SK-N-SH (cell line): ENCODE measurements around the gene UNCX. TPM values are rescaled to one million over a fixed set of nuclear protein-coding genes. Genes with fewer than 3 reads are reported as not detected.

Experiments used
- CTCF ChIA-PET: fragments of 300-600, 350-600 bp; formaldehyde crosslinking; extraction: SDS; loops from one replicate; lab custom pipeline; 2021; lab: Yijun Ruan, JAX
- POLR2A ChIA-PET: fragments of 350-600 bp; sonication (Branson Sonifier 250); formaldehyde crosslinking; extraction: SDS; loops from one replicate; lab custom pipeline; 2020; ENCODE audit warnings: antibody characterized with exemption, inconsistent platforms; lab: Yijun Ruan, JAX
- DNase-seq: peaks from one replicate; pipeline ENCODE4 v3.0.0; 2012
- H2AFZ ChIP-seq: fragments of 200-600 bp; sonication (generic); 2 replicates; pipeline ENCODE4 v1.8.1; 2016; ENCODE audit warnings: antibody characterized with exemption, mild to moderate bottlenecking, low read depth
- H3F3A ChIP-seq: fragments of 200-600 bp; sonication (generic); replicated peaks from 2 replicates; pipeline ENCODE3; 2016; ENCODE audit warnings: antibody characterized with exemption, mild to moderate bottlenecking; ENCODE audit not compliant: insufficient read depth
- H3K27ac ChIP-seq, 2 experiments: fragments of 200-500 bp in 1 of 2; fragments of 200-600 bp in 1 of 2; sonication (Bioruptor generic) in 1 of 2; sonication (generic), shearing (Covaris generic) in 1 of 2; 2 replicates each; pipeline versions ENCODE4 v1.5.1 to v1.6.1; 2014 to 2016; ENCODE audit warnings: low read depth in 2 of 2, inconsistent platforms in 1 of 2, low read length in 1 of 2, mild to moderate bottlenecking in 1 of 2, mixed read lengths in 1 of 2
- H3K27me3 ChIP-seq: fragments of 200-600 bp; sonication (generic), shearing (Covaris generic); 2 replicates; pipeline ENCODE4 v1.6.1; 2016; ENCODE audit warnings: mixed run types; ENCODE audit not compliant: insufficient read depth
- H3K36me3 ChIP-seq, 2 experiments: fragments of 200-500 bp in 1 of 2; fragments of 200-600 bp in 1 of 2; sonication (Bioruptor generic) in 1 of 2; sonication (generic) in 1 of 2; replicated peaks in 1 of 2; 2 replicates each; pipeline versions ENCODE3 to v1.5.1; 2014 to 2016; ENCODE audit warnings: low read length in 1 of 2, mild to moderate bottlenecking in 1 of 2; ENCODE audit not compliant: insufficient read depth in 2 of 2, control insufficient read depth in 1 of 2
- H3K4me1 ChIP-seq, 2 experiments: fragments of 200-500 bp in 1 of 2; fragments of 200-600 bp in 1 of 2; sonication (Bioruptor generic) in 1 of 2; sonication (generic), shearing (Covaris generic) in 1 of 2; 2 replicates each; pipeline versions ENCODE4 v1.5.1 to v1.6.1; 2014 to 2016; ENCODE audit warnings: low read depth in 1 of 2, low read length in 1 of 2, mixed run types in 1 of 2; ENCODE audit not compliant: insufficient read depth in 2 of 2, control insufficient read depth in 1 of 2
- H3K4me2 ChIP-seq: fragments of 200-600 bp; sonication (generic), shearing (Covaris generic); 2 replicates; pipeline ENCODE4 v1.6.1; 2017; ENCODE audit warnings: mixed run types
- H3K4me3 ChIP-seq, 2 experiments: fragments of 200-500 bp in 1 of 2; fragments of 200-600 bp in 1 of 2; sonication (Bioruptor generic) in 1 of 2; sonication (generic), shearing (Covaris generic) in 1 of 2; 2 replicates each; pipeline versions ENCODE4 v1.5.1 to v1.8.1; 2014 to 2016; ENCODE audit warnings: low read depth in 2 of 2, inconsistent platforms in 1 of 2, low read length in 1 of 2, mild to moderate bottlenecking in 1 of 2, mixed read lengths in 1 of 2, moderate library complexity in 1 of 2
- H3K79me2 ChIP-seq: fragments of 200-600 bp; sonication (generic); 2 replicates; pipeline ENCODE4 v1.8.1; 2017; ENCODE audit warnings: mild to moderate bottlenecking; ENCODE audit not compliant: insufficient read depth
- H3K9ac ChIP-seq: fragments of 200-600 bp; sonication (generic); 2 replicates; pipeline ENCODE4 v1.6.1; 2017; ENCODE audit warnings: mixed run types
- H3K9me2 ChIP-seq: fragments of 200-600 bp; sonication (generic); 2 replicates; pipeline ENCODE4 v1.6.1; 2017; ENCODE audit warnings: mixed run types
- H3K9me3 ChIP-seq: fragments of 200-600 bp; sonication (generic); 2 replicates; pipeline ENCODE4 v1.6.1; 2017; ENCODE audit warnings: mixed run types, mild to moderate bottlenecking, moderate library complexity
- H4K20me1 ChIP-seq: fragments of 200-600 bp; sonication (generic); 2 replicates; pipeline ENCODE4 v1.6.1; 2017; ENCODE audit warnings: mild to moderate bottlenecking, mixed run types; ENCODE audit not compliant: insufficient read depth
- CHD2 ChIP-seq: fragments of 150-350 bp; IDR thresholded peaks from 2 replicates; pipeline ENCODE4 v1.6.1; 2018; ENCODE audit warnings: low read length; ENCODE audit not compliant: partially characterized antibody
- GABPA ChIP-seq: IDR thresholded peaks from 2 replicates; pipeline ENCODE4 v1.4.0; 2012; ENCODE audit warnings: low read depth, mild to moderate bottlenecking
- GATA2 ChIP-seq: sonication (generic); formaldehyde crosslinking; IDR thresholded peaks from 2 replicates; pipeline ENCODE4 v1.5.0; 2020; ENCODE audit warnings: mild to moderate bottlenecking, missing genetic modification reagents
- JUND ChIP-seq: IDR thresholded peaks from 2 replicates; pipeline ENCODE4 v1.4.0; 2012
- MEF2A ChIP-seq: IDR thresholded peaks from 2 replicates; pipeline ENCODE4 v1.4.0; 2012; ENCODE audit warnings: low read depth, borderline replicate concordance
- MXI1 ChIP-seq: IDR thresholded peaks from 2 replicates; pipeline ENCODE4 v1.6.1; 2012; ENCODE audit warnings: mild to moderate bottlenecking, low read depth, low read length, improper control_type of control experiment
- NRF1 ChIP-seq: IDR thresholded peaks from 2 replicates; pipeline ENCODE4 v1.6.1; 2012; ENCODE audit warnings: low read depth, mild to moderate bottlenecking, low read length
- PBX3 ChIP-seq: IDR thresholded peaks from 2 replicates; pipeline ENCODE4; 2012
- RAD21 ChIP-seq: IDR thresholded peaks from 2 replicates; pipeline ENCODE4 v1.6.1; 2012; ENCODE audit warnings: mild to moderate bottlenecking, low read length
- REST ChIP-seq: IDR thresholded peaks from 2 replicates; pipeline ENCODE4 v1.6.1; 2012; ENCODE audit warnings: mild to moderate bottlenecking, low read depth, low read length, moderate library complexity
- RFX5 ChIP-seq: IDR thresholded peaks from 2 replicates; pipeline ENCODE4 v1.6.1; 2012; ENCODE audit warnings: mild to moderate bottlenecking, improper control_type of control experiment, low read length
- SIN3A ChIP-seq: IDR thresholded peaks from 2 replicates; pipeline ENCODE4 v1.6.1; 2012; ENCODE audit warnings: low read depth, mild to moderate bottlenecking, low read length, moderate library complexity, borderline replicate concordance
- SMC3 ChIP-seq: IDR thresholded peaks from 2 replicates; pipeline ENCODE4 v1.6.1; 2012; ENCODE audit warnings: low read depth, low read length, improper control_type of control experiment
- TCF12 ChIP-seq: IDR thresholded peaks from 2 replicates; pipeline ENCODE4 v1.4.0; 2012
- ZBTB33 ChIP-seq: IDR thresholded peaks from 2 replicates; pipeline ENCODE4 v1.4.0; 2012; ENCODE audit warnings: low read depth, borderline replicate concordance
- WGBS: methylation state at CpG from one replicate; pipeline ENCODE4 v1.1.6; 2017; ENCODE audit warnings: low lambda C conversion rate; 5-methylcytosine and 5-hydroxymethylcytosine counted together
- polyA plus RNA-seq, 3 experiments: library from polyadenylated mRNA; depleted of rRNA; stranded (reverse); fragments of >200 nt; gene quantifications; 2 replicates each; pipeline ENCODE4 v1.2.3, GENCODE V29; 2012

The UNCX gene
- polyA plus RNA-seq, 1 of the 3 experiments (the other 2 are of a cell fraction), result not detected

- H3K4me3 ChIP-seq, result no peak overlapping the region
- H3K79me2 ChIP-seq, result no peaks in the 10 kb centered on the region
- no peak overlapping the region for H3K4me2 ChIP-seq
- H3K9me3 ChIP-seq, result no peaks in the 10 kb centered on the region
- no peaks in the 10 kb centered on the region for H4K20me1 ChIP-seq
- no peak for DNase-seq
- no peaks in the 10 kb centered on the region for H3K36me3 ChIP-seq
- H3K27me3 ChIP-seq, result peaks cover 62% of the 10 kb centered on the region
- TF ChIP-seq GABPA, result no peak
- TF ChIP-seq TCF12, result no peak
- no peak for TF ChIP-seq MEF2A
- TF ChIP-seq SIN3A, result no peak
- no peak for TF ChIP-seq PBX3
- TF ChIP-seq RFX5, result no peak
- WGBS, result 55% methylated on average over 6 of the region's 6 CpGs
- H3K27ac ChIP-seq, result no peak overlapping the region
- ChIA-PET CTCF (interaction anchor here (1.0 to 6.1 kb wide), 4 partner anchors 14 to 244 kb away, joined by 3 to 73 read pairs (median 4); no protein-coding TSS in a partner anchor), POLR2A (no interaction called here)
- H3F3A ChIP-seq, result peaks cover 7% of the 10 kb centered on the region
- H3K9ac ChIP-seq, result no peak overlapping the region
- H3K4me1 ChIP-seq, result no peaks in the 10 kb centered on the region
- no peak overlapping the region for H2AFZ ChIP-seq
- H3K9me2 ChIP-seq, result no peaks in the 10 kb centered on the region
Measured at GRCh38 chr7:1188720-1189294, 43.9 kb upstream of the UNCX start.

GRCh38 chr7:1189986-1190772 is 42.5 kb upstream of the UNCX start:
- H3F3A ChIP-seq, result peaks cover 7% of the 10 kb centered on the region
- no peak overlapping the region for H3K27ac ChIP-seq
- H3K9ac ChIP-seq, result no peak overlapping the region
- H3K4me3 ChIP-seq, result no peak overlapping the region
- no peaks in the 10 kb centered on the region for H3K36me3 ChIP-seq
- no peaks in the 10 kb centered on the region for H3K9me2 ChIP-seq
- H3K4me1 ChIP-seq, result no peaks in the 10 kb centered on the region
- H3K4me2 ChIP-seq, result no peak overlapping the region
- H3K27me3 ChIP-seq, result peaks cover 52% of the 10 kb centered on the region
- ChIA-PET POLR2A (no interaction called here), CTCF (interaction anchor here (0.6 to 6.1 kb wide), 10 partner anchors 14 to 404 kb away, joined by 3 to 115 read pairs (median 4); no protein-coding TSS in a partner anchor)
- no peak for DNase-seq
- no peak overlapping the region for H2AFZ ChIP-seq
- 54% methylated on average over 10 of the region's 10 CpGs for WGBS
- TF ChIP-seq CHD2, result no peak
- TF ChIP-seq MXI1, result no peak
- no peak for TF ChIP-seq NRF1
- no peak for TF ChIP-seq REST
- no peak for TF ChIP-seq GATA2 (CRISPR knock-in tag)
- TF ChIP-seq MEF2A, result no peak
- TF ChIP-seq JUND, result no peak
- no peak for TF ChIP-seq GABPA
- TF ChIP-seq SMC3, result no peak
- no peak for TF ChIP-seq ZBTB33
- TF ChIP-seq RAD21, result no peak
- H3K79me2 ChIP-seq, result no peaks in the 10 kb centered on the region
- no peaks in the 10 kb centered on the region for H3K9me3 ChIP-seq
- no peaks in the 10 kb centered on the region for H4K20me1 ChIP-seq
